AG09319 (cell line): ENCODE measurements around the gene SP140.
"Not testable (repeated sequence)": the region's sequence is repeated elsewhere in the genome, so short reads cannot be mapped to it uniquely, and the experiment has no call there.

Source experiments
- DNase-seq: peaks from one replicate; pipeline ENCODE4 v3.0.0-alpha.2; 2010; ENCODE audit warnings: low read depth; ENCODE audit errors: extremely low read depth
- CTCF ChIP-seq: IDR thresholded peaks from 2 replicates; pipeline ENCODE4 v1.5.1; 2011; ENCODE audit warnings: low read depth, mild to moderate bottlenecking, inconsistent platforms, low read length, moderate library complexity

Gene SP140

GRCh38 chr2:230266638-230267037 lies 41.1 kb downstream of the SP140 start:
- DNase-seq, result no peak
- no peak for TF ChIP-seq CTCF

GRCh38 chr2:230267059-230267458 lies 41.5 kb downstream of the SP140 start:
- DNase-seq, result no peak
- TF ChIP-seq CTCF, result no peak

GRCh38 chr2:230267556-230267955 lies 42.0 kb downstream of the SP140 start:
- DNase-seq, result no peak
- TF ChIP-seq CTCF, result no peak

GRCh38 chr2:230268606-230269243 lies 43.2 kb downstream of the SP140 start:
- TF ChIP-seq CTCF, result no peak
- no peak for DNase-seq

- no peak for TF ChIP-seq CTCF
- no peak for DNase-seq
Measured at GRCh38 chr2:230269715-230270114, 44.2 kb downstream of the SP140 start.

GRCh38 chr2:230282936-230283335 lies 57.4 kb downstream of the SP140 start:
- no peak for TF ChIP-seq CTCF
- no peak for DNase-seq

- no peak for TF ChIP-seq CTCF
- DNase-seq, result no peak
Measured at GRCh38 chr2:230286048-230286447, 60.5 kb downstream of the SP140 start.

- DNase-seq, result not testable (repeated sequence)
Measured at GRCh38 chr2:230289311-230289710, 63.8 kb downstream of the SP140 start.
